DMS53 treated with DMSO at 0.1 percent for 48 hours (cell line): ENCODE data around the gene CDKN1A.
"Not testable (repeated sequence)": the region's sequence is repeated elsewhere in the genome, so short reads cannot be mapped to it uniquely, and the experiment has no call there.

ENCODE experiments used
- DNase-seq: peaks from one replicate; lab custom pipeline; 2025; ENCODE audit not compliant: unreplicated experiment; lab: John Stamatoyannopoulos, UW

Gene CDKN1A

DNA sequence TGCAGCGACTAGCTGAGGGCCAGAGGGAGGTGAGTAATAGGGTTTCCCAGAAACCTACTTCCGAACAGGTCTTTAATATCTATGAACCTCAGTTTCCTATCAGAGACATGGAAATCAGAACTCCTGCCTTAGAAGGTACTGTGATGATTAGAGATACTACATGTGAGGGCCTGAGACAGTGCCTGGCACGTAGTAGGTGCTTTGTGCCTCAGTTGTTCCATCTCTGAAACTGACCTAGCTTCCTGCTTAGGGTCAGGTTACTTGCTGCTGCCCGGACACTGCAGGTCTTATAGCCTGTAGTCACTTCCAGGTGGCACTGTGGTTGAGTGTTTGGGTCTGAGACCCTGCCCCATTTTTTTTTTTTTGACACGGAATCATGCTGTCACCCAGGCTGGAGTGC is 40.0 kb downstream of the CDKN1A start:
- DNase-seq: no peak

DNA sequence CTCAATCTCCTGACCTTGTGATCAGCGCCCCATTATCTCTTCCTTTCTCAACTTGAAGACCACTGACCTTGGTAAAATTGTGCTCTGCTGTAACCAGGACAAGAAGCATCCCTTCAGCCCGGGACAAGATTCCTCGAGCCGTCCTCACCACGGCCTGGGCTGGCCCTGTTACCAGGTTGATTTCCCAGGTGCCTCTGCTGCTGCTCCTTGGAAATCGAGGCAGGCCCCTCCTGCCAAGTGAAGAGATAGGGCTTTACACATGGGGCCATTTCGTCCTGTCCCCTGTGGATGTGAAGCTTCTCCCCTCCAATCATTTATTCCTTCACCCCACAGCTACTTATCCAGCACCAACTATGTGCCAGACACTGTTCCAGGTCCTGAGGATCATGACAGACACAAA is 40.6 kb downstream of the CDKN1A start:
- DNase-seq: no peak

DNA sequence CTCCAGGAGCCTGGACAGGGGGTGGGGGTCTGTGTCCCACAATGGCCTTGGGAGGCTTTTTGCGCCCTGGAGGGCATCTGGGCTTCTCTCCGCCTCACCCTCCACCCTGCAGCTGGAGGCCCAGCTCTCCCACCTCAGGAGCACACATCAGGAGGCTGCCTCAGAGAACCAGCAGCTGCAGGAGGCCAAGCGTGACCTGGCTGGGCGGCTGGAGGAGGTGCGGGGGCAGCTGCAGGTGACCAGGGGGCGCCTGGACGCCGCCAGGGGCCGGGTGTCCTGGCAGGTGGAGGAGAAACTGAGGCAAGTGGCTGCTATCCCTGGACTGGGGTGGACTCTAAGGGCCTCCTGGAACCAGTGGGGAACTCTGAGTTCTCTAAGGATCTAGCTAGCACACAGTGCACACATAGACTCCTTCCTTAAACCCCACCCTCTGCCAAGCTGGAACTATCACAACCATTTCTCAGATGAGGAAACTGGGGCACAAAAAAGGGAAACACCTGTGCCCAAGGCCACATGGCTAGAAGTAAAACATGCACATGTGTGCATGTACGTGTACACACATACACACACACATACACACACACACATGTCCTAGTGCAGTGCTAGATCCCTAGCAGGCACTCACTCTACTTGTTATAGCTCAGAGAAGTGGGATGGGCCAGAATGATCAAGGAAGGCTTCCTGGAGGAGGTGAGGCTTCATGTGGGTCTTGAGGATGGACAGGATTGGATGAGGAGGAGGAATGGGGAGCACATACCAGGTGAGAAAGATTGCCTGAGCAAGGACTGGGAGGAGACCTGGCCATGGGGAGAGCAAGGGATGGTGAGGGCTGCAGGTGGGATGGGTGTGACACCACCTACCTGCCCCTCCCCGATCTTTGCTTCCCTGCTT is 42.0 kb downstream of the CDKN1A start:
- DNase-seq: peak; percentile 23

DNA sequence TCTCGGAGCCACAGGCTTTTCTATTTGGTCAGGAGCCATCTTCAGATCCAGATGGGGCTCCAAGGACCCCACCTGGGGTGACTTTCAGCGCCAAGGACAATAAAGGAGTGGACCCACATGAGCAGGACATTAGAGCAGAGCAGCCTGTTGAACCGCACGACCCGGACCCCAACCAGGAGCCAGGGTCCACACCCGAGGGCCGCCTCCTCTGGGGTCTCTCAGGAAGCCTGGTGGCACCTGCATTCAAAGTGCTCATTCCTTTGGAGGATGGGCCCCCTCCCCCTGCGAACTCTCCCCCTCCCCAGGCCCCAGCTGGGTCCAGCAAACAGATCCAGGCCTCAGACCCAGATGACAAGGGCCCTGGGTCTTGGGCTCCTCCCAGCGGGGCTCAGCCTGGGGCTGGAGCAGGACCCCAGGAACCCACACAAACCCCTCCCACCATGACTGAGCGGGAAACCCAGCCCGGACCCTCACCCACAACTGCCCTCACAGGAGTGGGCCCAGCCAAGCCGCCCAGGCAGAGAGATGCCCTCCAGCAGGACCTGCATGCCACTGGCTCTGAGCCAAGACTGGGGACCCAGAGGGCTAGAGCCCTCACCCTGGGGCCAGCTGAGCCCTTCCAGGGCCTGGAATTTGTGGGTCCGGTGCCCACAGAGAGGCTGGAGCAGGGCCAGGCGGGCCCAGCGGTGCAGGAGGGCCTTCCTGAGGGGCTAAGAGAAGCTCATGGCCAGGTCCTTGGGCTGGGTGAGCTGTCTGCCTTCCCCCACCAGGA is 43.0 kb downstream of the CDKN1A start:
- DNase-seq: no peak

DNA sequence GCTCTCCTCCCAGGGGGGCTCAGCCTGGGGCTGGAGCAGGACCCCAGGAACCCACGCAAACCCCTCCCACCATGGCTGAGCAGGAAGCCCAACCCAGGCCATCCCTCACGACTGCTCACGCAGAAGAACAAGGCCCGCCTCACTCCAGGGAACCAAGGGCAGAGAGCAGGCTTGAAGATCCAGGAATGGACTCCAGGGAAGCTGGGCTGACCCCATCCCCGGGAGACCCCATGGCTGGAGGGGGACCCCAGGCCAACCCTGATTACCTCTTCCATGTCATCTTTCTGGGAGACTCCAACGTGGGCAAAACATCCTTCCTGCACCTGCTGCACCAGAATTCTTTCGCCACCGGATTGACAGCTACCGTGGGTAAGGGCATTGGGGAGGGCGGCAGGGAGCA is 43.9 kb downstream of the CDKN1A start:
- no peak for DNase-seq

DNA sequence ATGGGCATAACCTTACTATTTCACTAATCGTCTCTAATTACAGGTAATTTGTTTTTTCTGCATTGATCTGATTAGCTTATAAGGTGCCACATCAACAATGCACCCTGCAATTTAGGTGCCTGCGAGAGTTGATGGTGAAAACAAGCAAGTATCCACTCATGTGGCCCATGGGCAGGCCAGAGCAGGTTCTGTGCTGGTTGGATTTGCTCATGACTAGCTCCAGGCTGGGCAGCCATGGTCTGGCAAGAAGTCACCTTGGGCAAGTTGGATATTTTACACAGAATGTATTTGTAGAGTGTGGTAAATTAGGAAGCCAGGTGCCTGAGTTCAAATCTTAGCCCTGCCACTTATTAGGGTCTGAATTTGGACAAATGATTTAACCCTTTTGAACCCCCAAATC is 44.4 kb downstream of the CDKN1A start:
- no peak for DNase-seq

DNA sequence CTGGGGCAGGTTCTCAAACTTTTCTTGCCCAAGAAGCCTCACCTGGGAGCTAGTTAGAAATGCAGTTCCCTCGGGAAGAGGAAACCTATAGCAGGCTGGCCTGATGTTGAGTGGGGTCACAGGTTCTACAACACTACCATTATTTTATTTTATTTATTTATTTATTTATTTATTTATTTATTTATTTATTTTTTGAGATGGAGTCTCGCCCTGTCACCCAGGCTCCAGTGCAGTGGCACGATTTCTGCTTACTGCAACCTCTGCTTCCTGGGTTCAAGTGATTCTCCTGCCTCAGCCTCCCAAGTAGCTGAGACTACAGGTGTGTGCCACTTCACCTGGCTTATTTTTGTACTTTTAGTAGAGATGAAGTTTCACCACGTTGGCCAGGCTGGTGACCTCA is 45.5 kb downstream of the CDKN1A start:
- not testable (repeated sequence) for DNase-seq

DNA sequence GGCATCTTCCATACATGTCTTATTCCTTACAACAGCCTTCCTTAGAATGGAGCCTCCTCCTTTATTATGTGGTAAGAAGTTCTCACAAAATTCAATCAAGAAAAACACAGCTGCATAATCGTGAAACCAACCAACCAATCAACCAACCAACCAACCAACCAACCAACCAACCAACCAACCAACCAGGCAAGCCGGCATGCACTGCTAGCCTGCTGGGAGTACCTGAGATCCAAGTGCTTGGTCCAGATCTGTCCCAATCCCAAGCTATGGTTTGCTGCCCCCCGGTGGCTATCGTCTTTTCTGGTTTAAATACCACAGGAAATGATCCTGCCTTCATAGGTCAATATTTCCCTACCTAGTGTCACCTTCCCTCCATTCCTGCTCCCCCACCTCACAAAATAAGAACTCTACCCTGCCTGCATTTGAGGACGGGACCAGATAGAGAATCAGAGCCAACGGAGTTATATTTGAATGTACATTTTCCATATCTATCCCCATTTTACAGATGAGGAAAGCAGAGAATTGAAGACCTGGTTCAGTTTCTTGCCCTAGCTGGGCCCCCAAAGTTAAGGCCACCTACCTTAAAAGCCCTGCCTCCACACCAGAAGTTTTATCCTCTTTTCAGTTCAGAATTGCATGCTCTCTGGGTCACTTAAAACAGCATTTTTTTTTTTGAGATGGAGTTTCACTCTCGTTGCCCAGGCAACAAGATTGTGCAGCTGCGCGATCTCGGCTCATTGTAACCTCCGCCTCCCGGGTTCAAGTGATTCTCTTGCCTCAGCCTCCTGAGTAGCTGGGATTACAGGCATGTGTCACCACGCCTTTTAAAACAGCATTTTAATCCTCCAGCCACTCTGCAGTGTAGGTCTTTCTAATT is 46.2 kb downstream of the CDKN1A start:
- peak; percentile 41 for DNase-seq

DNA sequence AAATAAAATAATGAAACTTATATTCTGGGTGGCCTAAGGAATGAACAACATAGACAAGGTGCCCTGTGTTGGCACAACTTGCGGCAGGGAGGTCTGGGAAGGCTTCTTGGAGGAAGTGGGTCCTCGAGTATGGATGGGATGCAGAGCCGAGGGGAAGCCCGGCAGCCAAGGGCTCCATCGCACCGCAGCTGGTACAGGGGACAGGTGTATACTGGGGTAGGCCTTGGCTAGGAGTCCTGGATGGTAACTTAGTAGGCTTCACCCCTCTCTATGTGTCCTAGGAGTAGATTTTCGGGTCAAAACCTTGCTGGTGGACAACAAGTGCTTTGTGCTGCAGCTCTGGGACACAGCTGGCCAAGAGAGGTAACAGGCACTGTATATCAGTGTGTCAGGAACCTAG is 47.1 kb downstream of the CDKN1A start:
- no peak for DNase-seq

DNA sequence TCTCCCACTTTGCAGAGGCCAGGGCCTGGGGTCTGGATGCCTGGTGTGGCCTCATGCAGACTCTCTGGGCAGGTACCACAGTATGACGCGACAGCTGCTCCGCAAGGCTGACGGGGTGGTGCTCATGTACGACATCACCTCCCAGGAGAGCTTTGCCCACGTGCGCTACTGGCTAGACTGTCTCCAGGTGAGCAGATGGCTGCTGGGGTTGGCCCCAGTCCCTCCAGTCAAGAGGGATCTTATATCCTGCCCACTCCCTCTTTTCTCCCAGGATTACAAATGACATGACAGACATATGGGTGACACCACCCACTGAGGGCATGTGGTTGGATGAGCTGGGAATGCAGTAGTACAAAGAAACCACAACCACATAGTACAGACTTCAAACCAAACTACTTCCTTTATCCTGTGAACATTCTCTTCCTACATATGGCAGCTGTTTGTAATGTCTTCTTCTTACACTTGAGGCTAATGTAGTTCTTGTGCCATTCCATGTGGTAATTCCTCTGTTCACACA is 49.0 kb downstream of the CDKN1A start:
- DNase-seq: no peak

DNA sequence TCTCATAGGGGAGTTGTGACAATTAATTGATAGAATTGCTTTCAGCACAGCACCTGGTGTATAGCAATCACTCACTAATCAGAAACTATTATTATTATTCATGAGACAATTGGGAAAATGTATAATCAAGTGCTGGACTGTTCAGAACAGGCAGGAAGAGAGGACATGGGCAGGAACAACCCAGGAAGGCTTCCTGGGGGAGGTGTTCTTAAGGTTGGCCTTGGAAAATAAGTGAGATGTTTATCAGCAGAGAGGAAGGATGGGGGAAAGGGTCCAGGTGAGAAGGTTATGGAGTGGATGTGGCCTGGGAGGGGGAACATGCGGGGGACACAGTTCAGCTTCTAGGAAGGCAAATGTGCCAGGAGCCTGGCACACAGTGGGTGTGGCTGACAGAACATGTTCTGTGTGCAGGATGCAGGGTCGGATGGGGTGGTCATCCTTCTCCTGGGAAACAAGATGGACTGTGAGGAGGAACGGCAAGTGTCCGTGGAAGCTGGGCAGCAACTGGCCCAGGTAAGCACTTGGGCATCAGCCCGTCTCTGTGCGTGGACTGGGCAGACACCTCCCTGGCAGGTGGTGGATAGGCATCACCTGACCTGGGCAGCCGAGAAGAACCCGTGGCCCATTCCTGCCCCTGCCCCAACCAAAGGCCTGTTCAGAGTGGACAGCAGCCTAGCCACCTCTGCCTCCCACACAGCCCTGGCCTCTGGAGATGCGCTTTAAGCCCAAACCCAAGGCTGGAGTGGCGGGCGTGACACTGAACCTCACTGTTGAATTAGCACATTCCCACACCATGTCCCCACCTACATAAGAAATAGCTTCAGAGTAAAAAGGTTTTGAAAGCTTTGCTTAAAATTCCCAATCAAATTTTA is 50.0 kb downstream of the CDKN1A start:
- DNase-seq: no peak

DNA sequence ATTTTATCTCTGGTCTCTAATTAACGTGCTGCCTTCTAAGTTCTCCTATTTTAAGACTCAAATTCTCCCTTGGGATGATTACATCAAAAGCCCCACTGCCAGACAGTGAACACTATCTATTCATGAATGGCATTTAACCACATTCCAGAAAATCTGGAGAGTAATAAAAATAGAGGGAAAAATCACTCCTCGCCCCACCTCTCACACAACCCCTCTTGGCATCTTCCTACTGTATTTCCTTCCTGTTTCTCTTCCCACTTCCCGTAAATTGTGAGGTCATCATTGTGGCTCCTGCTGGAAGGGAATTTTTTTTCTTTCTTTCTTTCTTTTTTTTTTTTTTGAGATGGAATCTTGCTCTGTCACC is 50.6 kb downstream of the CDKN1A start:
- no peak for DNase-seq

DNA sequence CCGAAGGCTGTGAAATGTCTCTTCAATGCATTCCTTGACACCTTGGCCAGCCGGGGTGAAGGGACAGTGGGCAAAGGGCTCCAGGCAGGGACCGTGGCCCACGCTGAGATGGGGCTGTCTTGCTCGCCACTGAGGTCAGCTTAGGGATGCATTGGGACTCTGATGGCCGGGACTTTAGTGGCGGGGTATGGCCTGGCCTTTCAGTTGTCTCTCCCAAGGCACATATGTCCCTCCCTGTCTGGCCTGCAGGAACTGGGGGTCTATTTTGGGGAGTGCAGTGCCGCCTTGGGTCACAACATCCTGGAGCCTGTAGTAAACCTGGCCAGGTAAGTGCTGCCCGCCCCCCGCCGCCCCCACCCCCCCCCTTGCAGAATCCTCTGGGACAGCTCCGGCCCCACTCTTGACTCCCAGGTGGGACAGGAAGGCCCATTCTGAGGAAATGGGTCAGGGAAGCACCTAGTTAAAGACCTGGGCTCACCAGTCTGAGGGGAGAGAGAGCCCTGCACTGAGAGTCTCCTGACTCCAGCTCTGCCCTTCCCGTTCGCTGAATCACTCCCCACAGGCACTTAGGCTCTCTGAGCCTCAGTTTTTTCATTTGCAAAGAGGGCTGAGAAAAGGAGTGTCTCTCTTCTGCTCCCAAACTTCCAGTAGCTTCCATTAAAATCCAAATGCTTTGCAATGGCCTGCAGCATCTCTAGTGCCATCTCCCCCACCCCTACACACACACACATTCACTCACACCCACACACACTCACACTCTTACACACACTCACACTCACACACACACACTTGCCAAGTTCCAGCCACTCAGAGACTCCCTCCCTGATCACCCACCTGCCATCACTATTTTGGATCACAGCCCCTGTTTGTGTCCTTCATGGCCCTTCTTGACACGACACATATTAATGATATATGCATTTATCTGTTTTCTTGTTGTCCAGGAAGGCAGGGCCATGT is 52.2 kb downstream of the CDKN1A start:
- no peak for DNase-seq

DNA sequence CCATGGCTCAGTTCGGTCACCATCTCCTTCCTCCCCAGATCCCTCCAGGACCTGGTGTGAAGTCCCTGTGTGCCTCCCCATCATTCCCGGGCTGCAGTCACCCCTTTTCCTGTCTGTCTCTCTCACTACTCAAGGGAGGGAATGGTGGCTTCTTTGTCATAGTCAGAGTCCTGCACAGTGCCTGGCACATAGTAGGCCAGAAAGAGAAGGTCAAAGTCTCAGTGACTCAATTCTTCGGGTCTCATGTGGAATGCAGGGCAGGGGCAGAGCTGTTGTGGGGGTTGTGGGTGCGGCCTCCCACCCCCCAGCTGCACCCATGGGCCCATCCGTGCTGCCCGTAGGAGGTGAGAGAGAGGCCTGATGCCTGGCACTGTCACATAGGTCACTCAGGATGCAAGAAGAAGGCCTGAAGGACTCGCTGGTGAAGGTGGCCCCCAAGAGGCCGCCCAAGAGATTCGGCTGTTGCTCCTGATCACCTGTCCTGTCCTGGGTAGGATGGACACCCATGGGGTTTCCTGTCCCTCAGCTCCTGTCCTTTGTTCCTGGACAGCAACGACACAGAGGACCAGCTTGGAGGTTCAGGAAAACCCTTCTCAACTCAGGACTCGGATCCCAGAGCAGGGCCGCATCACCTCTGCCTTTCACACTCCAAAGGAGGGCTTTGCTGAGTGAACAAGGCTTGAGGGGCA is 53.3 kb downstream of the CDKN1A start:
- no peak for DNase-seq

DNA sequence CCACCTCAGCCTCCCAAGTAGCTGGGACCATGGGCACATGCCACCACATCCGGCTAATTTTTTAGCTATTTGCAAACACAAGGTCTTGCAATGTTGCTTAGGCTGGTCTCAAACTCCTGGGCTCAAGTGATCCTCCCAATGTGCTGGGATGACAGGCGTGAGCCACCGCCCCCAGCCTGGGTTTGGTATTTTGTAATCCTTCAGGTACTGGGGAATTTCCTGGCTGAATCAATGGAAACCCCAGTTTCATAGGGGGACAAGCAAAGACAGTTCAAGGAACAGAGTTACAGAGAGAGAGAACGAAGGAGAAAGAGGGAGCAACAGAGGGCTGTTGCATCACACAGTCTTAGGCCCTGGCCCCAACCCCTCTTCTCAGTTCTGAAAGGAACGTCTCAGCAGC is 54.8 kb downstream of the CDKN1A start:
- DNase-seq: no peak

DNA sequence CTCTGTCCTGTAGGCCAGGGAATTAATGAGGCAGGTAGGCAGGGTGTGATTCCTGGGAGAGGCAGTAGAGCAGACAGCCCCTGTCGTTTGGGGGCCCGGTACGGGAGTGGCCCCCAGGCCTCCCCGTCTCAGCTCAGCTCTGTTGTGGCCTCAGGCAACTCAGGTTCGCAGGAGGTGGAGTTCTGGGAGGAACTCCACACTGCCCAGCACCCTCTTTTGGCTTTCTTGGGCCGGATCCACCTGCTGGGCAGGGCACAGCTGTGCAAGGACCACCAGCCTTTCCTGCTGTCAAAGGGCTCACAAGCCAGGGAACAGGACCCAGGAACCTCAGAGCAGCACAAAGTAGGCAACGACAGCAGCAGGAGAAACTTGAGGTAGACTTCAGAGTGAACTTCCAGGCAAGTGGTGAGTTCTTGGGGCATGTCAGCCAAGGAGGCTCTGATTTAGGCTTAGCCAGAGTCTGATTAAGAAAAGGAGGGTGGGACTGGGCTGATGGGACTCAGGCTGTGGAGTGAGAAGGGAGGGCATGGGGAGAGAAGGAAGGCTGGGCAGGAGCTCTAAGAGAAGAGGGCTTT is 56.1 kb downstream of the CDKN1A start:
- DNase-seq: no peak

DNA sequence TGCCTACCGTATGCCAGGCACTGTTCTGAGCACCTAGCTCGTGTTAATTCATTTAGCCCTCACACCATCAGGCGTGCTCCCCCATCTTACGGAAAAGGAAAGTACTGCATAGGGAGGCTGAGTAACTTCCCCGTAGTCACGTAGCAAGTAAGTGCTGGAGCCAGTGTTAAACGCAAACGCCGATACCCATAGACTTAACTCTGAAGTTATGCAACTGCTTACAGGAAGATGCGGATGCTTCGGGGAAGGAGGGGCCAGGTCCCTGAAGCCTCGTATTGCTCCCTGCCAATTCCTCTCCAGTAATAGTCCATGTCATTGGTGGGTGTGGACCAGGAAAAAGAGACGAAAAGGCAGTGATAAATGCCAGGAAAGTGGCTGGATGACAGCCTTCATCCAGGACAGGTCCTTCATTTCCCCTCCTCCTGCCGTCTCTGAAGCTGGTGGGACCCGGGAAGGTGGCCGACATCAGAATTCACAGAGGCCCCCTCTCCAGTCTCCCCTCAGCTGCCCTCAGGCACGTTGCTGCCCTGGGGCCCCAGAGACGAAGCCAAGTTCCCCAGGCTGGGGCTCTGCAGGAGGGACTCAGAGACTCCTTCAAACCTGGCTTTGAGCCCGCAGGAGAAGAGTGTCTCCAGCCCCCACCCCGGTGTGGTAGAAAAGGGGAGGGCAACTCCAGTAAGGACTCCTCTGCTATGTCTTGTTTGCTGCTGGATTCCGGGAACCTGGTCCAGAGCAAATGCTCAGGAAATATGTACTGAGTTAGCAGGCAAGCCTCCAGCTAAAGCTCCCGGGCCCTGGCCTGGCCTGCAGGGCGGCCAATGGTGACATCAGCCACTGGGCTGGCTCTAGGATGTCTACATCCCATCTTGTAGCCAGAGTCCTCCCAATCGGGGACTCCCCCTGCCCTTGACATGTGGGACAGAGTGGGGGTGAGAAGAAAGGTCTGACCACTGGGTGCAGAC is 56.9 kb downstream of the CDKN1A start:
- no peak for DNase-seq
